GM19455 (cell line): ENCODE measurements around the gene ACAD10.
"Not testable (repeated sequence)": the region's sequence is repeated elsewhere in the genome, so short reads cannot be mapped to it uniquely, and the experiment has no call there.

Source experiments
- ATAC-seq: cut with Tn5 transposase; IDR thresholded peaks from one replicate; pipeline ENCODE4 v1.9.1; 2021; ENCODE audit not compliant: unreplicated experiment

The ACAD10 gene

DNA sequence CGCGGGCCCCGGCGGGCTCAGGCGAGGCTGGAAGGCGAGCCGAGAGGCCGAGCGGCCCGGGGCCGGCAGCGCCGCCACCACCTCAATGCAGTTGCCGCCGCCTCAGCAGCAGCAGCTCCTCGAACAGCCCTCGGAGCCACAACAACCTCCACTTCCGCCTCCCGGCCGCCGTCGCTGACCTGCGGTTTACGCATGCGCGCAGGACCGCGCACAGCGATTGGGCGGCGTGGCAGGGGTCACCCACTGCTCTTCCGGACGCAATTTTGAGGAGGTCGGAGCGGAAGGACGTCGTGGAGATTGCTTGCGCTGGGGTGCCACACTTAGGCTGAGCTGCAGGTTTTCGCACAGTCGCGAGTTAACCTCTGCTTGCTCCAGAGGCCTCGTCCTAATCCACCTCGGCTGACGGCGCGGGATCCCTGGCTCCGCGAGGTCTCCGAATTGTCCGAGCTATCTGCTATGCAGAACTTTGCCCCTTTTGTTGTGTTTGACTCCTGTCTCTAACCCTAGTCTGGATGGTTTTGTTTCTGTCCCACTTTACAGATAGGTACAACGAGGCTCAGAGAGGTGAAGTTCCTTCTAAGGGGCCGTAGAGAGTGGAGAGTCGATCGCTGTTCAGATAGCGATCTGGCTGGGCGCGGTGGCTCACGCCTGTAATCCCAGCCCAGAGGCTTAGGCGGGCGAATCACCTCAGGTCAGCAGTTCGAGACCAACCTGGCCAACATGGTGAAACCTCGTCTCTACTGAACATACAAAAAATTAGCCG is at the start of gene ACAD10, which contains the start of gene BRAP:
Gene ACAD10 (plus strand): TSS at position 243 of the 763 bp plus-strand sequence. CDS start 6,657 bp downstream, outside the sequence.
Gene BRAP (minus strand): TSS at position 146 of the 763 bp plus-strand sequence. CDS start 164 bp downstream, outside the sequence.
- ATAC-seq: peak; percentile 87

DNA sequence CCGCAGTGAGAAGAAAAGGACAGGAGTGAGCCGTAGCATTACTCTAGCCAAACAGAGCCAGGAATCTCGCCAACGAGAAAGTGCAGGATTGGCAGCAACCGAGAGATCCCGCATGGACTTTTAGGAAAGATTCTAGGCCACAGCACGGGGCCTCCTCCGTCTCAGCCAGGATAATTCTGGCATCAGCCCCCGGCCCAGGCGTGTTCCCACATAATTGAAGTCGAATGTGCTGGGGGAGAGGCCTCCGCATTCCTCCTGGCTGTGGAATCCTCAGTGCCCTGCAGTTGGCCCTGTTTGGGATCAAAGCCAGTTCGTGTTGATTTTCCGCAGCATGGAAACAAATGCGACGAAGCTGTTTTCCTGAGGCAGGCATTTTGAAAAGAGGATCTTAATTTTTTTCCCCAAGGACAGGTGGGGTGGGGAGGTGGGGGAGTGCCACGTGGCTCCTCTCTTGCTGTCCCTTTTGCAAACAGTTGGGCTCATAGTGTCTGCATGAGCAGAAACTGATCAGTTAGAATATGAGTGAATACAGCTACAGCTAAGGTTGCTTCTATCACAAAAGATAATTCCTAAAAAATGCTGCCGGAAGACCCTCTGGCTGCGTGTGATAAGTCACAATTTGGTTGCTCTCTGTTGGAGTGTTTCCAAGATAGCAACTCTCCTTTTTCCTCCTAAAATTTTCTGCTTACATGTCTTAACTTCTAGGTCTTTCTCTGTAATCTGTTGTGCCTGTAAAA is 49.5 kb upstream of the ACAD10 start:
- no peak for ATAC-seq

DNA sequence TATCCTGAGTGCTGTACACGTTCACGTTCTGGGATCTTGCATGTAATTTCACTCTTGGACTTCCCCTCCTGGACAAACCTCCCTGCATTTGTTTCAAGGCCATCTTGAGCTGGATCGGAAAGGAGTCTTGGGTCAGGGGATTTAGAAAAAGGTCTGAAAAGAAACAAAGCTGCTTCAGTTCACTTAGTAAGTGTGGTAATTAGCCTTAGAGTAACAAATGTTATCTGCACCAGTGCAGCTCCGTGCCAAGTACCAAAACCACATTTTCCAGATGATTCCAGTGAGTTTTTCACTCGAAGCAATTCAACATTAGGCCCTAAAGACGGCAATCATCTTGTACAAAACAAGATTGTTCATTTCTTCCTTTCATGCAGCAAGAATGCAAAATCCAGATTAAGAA is 47.3 kb upstream of the ACAD10 start:
- no peak for ATAC-seq

DNA sequence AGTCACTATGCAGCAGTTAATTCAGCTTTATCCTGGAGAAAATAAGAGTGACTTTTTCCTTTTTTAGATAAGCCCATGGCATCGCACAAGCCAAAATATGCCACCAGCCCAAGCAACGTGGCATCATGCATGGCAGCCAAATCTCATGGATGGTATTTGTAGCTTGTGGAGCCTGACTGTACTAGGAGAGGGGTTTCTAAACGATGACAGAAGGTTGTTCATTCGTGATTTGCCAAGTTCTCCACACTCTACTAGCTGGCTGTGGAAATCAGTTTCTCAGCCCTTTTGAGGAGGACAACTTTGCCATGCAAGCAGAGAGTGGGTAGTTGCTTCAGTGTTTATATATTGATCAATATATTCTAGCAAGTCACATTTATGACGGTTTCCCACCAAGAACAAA is 45.3 kb upstream of the ACAD10 start:
- no peak for ATAC-seq

DNA sequence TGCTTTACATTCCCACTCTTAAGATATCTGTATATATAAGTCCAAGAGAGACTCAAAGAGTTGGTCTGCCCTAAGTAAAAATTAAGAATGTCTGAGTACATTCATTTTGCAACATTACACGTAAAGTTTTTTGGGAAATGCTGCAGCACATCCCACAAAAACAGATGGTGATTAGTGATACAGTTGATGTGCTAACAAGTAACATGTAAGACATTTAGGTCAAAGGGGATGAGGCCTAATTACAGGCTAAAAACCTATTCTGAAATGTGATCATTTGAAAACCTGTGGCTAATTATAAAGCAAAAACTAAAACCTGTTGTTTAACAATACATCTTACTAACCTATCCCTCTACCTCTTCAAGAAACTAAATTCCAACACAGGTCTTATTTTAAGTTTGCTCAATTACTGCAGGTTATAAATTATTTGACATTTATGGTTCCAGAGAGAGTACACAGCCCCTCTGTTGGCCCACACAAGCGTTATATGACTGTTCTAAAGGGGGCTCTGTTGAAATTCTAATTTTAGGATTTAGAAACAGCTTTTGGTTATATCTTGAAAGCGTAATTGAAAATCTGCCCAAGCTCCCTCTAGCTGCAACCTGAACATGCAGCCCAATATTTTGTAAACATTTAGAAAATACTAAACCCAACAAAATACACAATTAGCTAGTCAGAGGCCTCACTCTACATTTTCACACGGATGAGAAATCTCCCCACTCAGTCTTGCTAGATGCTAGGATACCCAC is 43.0 kb upstream of the ACAD10 start:
- ATAC-seq: no peak

DNA sequence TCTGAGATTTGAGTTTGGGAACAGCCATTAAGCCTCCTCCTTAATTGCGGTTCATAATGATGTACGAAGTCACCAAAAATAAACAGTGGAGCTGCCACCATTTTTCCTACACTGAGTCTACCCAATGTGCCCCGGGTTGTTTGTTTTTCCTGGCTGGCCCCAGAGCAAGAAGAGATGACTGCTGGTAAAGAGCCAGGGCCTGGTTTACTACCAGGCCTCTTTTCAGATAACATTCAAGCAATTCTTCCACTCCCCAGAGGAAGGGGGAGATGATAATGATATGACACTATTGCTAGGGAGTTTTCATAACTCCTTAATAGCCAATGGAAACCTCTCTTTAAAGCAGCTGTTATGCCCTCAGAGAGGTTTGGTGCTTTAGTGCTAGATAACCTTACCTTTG is 42.4 kb upstream of the ACAD10 start:
- ATAC-seq: no peak

DNA sequence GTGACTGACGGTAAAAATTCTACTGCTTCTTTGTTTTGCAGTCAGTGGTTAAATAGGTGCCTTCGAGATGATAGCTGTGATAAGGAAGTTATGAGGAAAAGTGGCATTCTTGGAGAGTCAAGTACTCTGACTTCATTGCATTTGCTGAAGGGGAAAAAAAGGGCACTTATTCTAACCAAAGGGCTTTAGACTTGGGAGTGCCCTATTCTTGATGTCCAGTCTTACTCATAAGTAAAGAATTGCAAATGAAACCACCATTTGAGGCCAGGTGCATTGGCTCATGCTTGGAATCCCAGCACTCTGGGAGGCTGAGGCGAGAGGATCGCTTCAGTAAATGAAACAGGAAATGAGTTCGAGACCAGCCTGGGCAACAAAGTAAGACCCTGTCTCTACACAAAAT is 40.4 kb upstream of the ACAD10 start:
- no peak for ATAC-seq

DNA sequence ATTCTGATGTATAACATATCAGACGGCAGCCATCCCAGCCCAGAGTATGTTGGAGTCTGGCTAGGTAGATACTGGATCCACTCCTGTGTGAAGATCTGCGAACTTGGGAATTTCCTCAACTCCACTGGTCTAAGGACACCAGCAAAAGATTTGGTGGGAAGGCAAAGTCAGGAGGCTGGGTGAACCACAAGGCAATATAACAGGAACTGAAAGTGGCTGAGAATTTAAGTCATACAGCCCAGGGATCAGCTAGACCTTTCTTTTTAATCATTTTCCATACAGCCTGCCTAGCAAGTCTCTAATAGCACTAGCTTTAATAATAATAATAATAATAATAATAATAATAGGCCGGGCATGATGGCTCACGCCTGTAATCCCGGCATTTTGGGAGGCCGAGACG is 34.9 kb upstream of the ACAD10 start:
- ATAC-seq: no peak

DNA sequence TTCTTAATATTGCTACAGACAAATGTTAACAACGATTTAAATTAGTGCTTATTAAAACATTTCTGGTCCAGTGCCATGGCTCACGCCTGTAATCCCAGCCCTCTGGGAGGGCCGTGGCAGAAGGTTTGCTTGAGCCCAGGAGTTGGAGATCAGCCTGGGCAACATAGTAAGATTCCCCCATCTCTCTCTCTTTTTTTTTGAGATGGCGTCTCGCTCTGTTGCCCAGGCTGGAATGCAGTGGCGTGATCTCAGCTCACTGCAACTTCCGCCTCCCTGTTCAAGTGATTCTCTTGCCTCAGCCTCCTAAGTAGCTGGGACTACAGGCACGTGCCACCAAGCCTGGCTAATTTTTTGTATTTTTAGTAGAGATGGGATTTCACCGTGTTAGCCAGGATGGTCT is 33.3 kb upstream of the ACAD10 start:
- ATAC-seq: not testable (repeated sequence)

GRCh38 chr12:111653596-111653995 is 32.3 kb upstream of the ACAD10 start:
- ATAC-seq: no peak

DNA sequence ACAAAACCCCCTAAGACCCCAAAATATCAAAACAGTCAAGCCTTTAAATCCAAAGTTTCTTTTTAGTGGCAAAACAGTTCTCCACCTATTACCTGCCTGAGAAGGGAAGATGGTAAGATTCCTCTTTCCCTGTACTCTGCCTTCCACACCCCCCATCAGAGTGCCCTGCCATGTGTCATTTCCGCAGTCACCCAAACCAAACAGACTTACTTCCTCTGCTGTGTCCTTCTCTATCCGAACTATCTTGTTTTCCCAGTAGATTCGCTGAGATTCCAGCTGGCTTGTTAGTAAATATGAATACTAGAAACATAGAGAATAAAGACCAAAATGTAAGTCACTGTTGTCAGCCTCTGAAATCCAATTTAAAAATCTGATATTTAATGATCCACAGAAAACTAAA is 30.5 kb upstream of the ACAD10 start:
- no peak for ATAC-seq

- ATAC-seq: no peak
Observed at GRCh38 chr12:111656016-111656415, 29.8 kb upstream of the ACAD10 start.

DNA sequence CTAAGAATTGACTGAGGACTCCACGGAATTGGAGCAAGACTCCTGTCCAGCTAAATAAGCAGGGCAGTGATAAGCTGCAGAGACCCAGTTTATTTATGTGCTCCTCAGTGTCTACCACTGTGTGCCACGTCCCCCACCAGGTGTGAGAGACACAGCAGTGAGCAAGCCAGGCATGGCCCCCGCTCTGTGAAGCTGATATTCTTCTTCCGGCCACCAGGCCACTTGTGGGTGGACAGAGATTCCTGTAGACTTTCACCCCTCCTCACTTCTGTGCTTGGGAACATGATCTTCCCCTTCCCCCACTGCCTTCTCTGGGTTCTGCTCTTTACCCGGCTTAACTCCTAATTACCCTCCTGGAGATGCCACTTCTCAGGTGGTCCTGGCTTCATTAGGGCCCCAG is 21.4 kb upstream of the ACAD10 start:
- no peak for ATAC-seq

DNA sequence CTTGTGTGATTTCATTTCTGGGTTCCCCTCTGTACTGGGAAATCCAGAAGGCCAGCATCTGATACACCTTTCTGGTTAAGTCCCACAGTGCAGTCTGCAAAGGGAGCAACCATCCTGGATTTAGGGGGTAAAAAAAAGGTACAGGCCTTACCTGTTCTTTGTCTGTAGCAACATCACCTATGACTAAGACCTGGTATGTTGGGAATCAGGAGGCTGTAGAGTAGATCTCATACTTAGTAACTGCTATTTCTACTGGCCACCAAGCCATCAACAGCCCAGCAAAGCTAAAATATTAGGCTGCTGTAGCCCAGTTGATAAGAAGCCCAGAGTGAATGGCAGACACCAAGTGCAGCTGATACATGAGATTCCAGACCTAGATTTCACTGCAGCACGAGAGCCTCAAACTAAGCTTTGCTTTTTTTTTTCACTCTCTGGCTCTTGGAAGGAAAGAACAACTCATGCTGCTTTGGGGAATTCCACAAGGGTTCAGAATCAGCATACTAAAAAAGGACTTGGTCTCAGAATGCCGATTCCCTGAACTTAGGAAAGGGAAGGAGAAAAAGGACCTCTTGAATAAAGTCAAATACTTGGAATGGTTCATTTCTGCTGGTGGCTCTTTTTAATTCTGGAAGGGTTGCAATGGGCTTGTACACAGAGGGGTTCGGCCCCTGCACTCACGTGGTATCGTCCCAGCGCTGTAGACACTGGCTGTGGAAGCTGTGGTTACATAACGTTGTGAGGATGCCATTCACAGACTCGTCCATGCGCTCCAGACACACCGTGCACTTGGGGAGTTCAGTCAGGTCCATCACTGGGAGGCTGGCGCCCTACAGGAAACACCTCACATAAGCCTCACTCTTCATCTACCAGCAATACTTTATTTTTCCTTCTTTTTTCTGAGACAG is 20.6 kb upstream of the ACAD10 start:
- no peak for ATAC-seq

DNA sequence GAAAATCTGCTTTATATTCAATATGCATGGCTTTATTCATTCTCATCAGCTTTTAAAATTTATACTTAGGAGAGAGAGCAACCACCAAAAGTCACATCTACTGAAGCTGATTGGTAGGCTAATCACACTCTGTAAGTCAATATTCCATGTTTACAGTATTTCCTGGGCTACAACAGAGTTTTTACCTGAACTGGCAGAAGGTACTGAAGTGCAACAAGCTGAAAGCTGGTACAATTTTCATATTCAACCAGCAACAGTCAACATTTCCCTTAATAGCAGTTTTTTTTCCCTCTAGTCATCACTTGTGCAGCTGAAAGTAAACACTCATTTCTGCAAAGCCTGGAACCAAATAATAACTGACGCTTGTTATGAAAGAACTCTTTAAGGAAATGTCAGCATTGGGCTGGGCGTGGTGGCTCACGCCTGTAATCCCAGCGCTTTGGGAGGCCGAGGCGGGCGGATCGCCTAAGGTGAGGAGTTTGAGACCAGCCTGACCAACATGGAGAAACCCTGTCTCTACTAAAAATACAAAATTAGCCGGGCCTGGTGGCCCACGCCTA is 13.0 kb upstream of the ACAD10 start:
- ATAC-seq: no peak

- no peak for ATAC-seq
Observed at GRCh38 chr12:111673503-111673902, 12.3 kb upstream of the ACAD10 start.

DNA sequence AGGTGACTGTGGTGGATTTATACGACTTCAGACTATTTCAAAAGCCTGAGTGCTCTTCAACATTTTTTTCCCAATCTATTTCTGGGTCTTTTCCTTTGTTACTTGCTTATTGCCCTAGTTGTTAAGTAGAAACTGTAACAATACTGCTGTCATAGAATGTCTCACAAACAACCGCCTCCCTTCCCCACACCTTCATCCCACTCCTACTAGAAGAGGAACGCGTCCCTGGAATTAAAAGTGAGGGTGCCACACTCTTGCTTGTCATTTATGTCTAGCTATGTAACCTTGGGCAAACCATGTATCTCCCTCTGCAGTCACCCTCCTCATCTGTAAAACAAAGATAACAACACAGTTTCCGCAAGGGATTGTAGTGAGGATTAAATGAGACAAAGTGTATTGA is 8.7 kb upstream of the ACAD10 start:
- ATAC-seq: no peak

GRCh38 chr12:111684485-111685198 is 1.2 kb upstream of the ACAD10 start:
- ATAC-seq: not testable (repeated sequence)

DNA sequence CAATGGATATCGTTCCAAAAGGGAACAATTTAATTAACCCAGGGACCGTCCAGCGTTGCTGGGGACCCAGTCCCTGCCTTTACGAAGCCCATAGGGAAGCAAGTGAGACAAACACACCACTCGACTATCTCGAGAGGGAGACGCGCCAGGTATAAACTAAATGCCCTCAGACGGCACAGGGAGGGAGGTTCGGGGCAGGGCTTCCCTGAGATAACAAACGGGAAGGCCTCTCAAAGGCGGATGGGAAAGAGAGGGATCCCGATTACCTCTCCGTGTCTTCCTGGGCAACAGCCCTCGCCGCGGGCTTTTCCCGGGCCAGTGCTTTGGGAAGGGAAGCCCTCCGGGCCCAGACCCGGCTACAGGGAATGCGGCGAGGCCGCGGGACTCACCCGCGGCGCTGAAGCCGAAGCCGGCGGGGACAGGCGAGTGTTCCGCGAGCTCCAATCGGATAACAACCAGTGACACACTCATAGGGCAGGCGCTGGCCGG is 487 bp upstream of the ACAD10 start:
- peak; percentile 6 for ATAC-seq
